Measurements from ENCODE around the gene GSTO1.

Gene GSTO1

DNA sequence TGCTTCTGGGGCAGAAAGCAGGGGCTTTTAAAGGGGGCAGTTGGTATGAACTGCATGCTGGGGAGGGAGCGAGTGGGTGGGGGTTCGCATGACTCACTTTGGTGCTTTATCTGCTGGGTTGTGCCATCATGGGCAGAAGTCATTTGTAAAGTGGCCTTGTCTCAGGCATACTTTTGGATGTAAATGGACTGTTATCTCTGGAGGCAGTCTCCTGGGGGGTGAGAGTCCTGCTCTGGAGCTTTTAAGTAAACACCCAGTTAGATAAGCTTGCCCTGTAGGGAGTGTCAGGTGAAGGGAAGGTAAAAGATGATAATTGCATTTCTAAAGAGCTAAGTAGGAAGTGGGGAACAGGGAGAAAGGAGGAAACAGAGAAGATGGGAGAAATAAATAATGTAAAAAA, 1.6 kb upstream of the GSTO1 start (continued):
- no peak for TF ChIP-seq ZNF664 (tag by site-specific recombination; IDR thresholded peaks at IDR 0.05)
- no peak for TF ChIP-seq ZNF148 (tag by site-specific recombination; IDR thresholded peaks at IDR 0.05; ENCODE audit: borderline replicate concordance)
- TF ChIP-seq ZBTB7A (tag by site-specific recombination; IDR thresholded peaks at IDR 0.05; ENCODE audit: low read depth), result no peak
- TF ChIP-seq ZNF248 (tag by site-specific recombination; IDR thresholded peaks at IDR 0.05), result no peak
- TF ChIP-seq ZBTB48 (tag by site-specific recombination; IDR thresholded peaks at IDR 0.05), result no peak
- no peak for TF ChIP-seq ZBTB11 (tag by site-specific recombination; conservative IDR thresholded peaks at IDR 0.05; ENCODE audit: low read depth)
- no peak for TF ChIP-seq GLIS2 (tag by site-specific recombination; IDR thresholded peaks at IDR 0.05)
- TF ChIP-seq HOXA7 (CRISPR knock-in tag; IDR thresholded peaks at IDR 0.05; ENCODE audit: borderline replicate concordance), result no peak
- TF ChIP-seq ZNF623 (tag by site-specific recombination; IDR thresholded peaks at IDR 0.05), result no peak
- TF ChIP-seq ZNF146 (tag by site-specific recombination; IDR thresholded peaks at IDR 0.05), result no peak
- no peak for TF ChIP-seq OSR2 (tag by site-specific recombination; IDR thresholded peaks at IDR 0.05)
- TF ChIP-seq ZNF654 (tag by site-specific recombination; IDR thresholded peaks at IDR 0.05; ENCODE audit: low read depth), result no peak
- no peak for TF ChIP-seq ZNF16 (tag by site-specific recombination; IDR thresholded peaks at IDR 0.05; ENCODE audit: low read depth)
- TF ChIP-seq ZNF174 (tag by site-specific recombination; IDR thresholded peaks at IDR 0.05), result no peak
- TF ChIP-seq PRDM6 (tag by site-specific recombination; IDR thresholded peaks at IDR 0.05), result 0 out of 2 replicates have a peak, but pooled peaks have one; percentile 16
- TF ChIP-seq, protein P1, sequence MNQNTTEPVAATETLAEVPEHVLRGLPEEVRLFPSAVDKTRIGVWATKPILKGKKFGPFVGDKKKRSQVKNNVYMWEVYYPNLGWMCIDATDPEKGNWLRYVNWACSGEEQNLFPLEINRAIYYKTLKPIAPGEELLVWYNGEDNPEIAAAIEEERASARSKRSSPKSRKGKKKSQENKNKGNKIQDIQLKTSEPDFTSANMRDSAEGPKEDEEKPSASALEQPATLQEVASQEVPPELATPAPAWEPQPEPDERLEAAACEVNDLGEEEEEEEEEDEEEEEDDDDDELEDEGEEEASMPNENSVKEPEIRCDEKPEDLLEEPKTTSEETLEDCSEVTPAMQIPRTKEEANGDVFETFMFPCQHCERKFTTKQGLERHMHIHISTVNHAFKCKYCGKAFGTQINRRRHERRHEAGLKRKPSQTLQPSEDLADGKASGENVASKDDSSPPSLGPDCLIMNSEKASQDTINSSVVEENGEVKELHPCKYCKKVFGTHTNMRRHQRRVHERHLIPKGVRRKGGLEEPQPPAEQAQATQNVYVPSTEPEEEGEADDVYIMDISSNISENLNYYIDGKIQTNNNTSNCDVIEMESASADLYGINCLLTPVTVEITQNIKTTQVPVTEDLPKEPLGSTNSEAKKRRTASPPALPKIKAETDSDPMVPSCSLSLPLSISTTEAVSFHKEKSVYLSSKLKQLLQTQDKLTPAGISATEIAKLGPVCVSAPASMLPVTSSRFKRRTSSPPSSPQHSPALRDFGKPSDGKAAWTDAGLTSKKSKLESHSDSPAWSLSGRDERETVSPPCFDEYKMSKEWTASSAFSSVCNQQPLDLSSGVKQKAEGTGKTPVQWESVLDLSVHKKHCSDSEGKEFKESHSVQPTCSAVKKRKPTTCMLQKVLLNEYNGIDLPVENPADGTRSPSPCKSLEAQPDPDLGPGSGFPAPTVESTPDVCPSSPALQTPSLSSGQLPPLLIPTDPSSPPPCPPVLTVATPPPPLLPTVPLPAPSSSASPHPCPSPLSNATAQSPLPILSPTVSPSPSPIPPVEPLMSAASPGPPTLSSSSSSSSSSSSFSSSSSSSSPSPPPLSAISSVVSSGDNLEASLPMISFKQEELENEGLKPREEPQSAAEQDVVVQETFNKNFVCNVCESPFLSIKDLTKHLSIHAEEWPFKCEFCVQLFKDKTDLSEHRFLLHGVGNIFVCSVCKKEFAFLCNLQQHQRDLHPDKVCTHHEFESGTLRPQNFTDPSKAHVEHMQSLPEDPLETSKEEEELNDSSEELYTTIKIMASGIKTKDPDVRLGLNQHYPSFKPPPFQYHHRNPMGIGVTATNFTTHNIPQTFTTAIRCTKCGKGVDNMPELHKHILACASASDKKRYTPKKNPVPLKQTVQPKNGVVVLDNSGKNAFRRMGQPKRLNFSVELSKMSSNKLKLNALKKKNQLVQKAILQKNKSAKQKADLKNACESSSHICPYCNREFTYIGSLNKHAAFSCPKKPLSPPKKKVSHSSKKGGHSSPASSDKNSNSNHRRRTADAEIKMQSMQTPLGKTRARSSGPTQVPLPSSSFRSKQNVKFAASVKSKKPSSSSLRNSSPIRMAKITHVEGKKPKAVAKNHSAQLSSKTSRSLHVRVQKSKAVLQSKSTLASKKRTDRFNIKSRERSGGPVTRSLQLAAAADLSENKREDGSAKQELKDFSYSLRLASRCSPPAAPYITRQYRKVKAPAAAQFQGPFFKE (tag by site-specific recombination; IDR thresholded peaks at IDR 0.05; ENCODE audit: borderline replicate concordance), result no peak
- peak; percentile 60 for TF ChIP-seq FEZF1 (tag by site-specific recombination; IDR thresholded peaks at IDR 0.05)
- TF ChIP-seq ZNF555 (tag by site-specific recombination; conservative IDR thresholded peaks at IDR 0.05), result no peak
- TF ChIP-seq ZFP37 (tag by site-specific recombination; IDR thresholded peaks at IDR 0.05), result no peak
- 0 out of 2 replicates have a peak, but pooled peaks have one; percentile 34 for TF ChIP-seq ZEB2 (tag by site-specific recombination; IDR thresholded peaks at IDR 0.05)
- no peak for TF ChIP-seq ZNF473 (tag by site-specific recombination; IDR thresholded peaks at IDR 0.05)
- TF ChIP-seq ZNF112 (tag by site-specific recombination; IDR thresholded peaks at IDR 0.05), result no peak
- TF ChIP-seq KLF7 (tag by site-specific recombination; IDR thresholded peaks at IDR 0.05; ENCODE audit: borderline replicate concordance), result no peak; the same call in 1 of the 2 replicates
- no peak for TF ChIP-seq ZNF391 (tag by site-specific recombination; IDR thresholded peaks at IDR 0.05; ENCODE audit: borderline replicate concordance, low read depth)
- peak; percentile 60 for TF ChIP-seq KLF1 (tag by site-specific recombination; IDR thresholded peaks at IDR 0.05)
- TF ChIP-seq ZNF311 (tag by site-specific recombination; IDR thresholded peaks at IDR 0.05; ENCODE audit: borderline replicate concordance), result no peak
- no peak for TF ChIP-seq ZNF24 (tag by site-specific recombination; IDR thresholded peaks at IDR 0.05)
